HepG2 (cell line): Measurements from ENCODE around the gene AGBL3. TPM values are rescaled to one million over a fixed set of nuclear protein-coding genes. Genes with fewer than 3 reads are reported as not detected.

ENCODE experiments used
- ARID5B ChIP-seq: IDR thresholded peaks from 2 replicates; pipeline ENCODE4 v1.4.0; 2020; ENCODE audit warnings: mild to moderate bottlenecking, missing genetic modification reagents
- ATRX ChIP-seq: sonication (generic); formaldehyde crosslinking; IDR thresholded peaks from 2 replicates; pipeline ENCODE4 v1.4.0; 2020; ENCODE audit warnings: missing genetic modification reagents, borderline replicate concordance
- CEBPG ChIP-seq: IDR thresholded peaks from 2 replicates; pipeline ENCODE4 v1.6.1; 2016
- FOXA3 ChIP-seq: IDR thresholded peaks from 2 replicates; pipeline ENCODE4 v1.6.1; 2016; ENCODE audit warnings: missing genetic modification reagents, missing compliant biosample characterization
- GFI1 ChIP-seq: sonication (generic); formaldehyde crosslinking; IDR thresholded peaks from 2 replicates; pipeline ENCODE4 v1.5.0; 2020; ENCODE audit warnings: missing genetic modification reagents, mild to moderate bottlenecking, borderline replicate concordance
- HOMEZ ChIP-seq: IDR thresholded peaks from 2 replicates; pipeline ENCODE4 v1.6.1; 2016; ENCODE audit warnings: low read depth
- IKZF4 ChIP-seq: sonication (generic); formaldehyde crosslinking; IDR thresholded peaks from 2 replicates; pipeline ENCODE4 v1.5.1; 2020; ENCODE audit warnings: borderline replicate concordance, mild to moderate bottlenecking, low read depth, missing genetic modification reagents; ENCODE audit errors: not compliant biosample characterization
- ISL2 ChIP-seq: sonication (generic); formaldehyde crosslinking; IDR thresholded peaks from 2 replicates; pipeline ENCODE4 v1.5.0; 2020; ENCODE audit warnings: missing genetic modification reagents
- KDM3A ChIP-seq: IDR thresholded peaks from 2 replicates; pipeline ENCODE4 v1.6.1; 2018; ENCODE audit warnings: low read depth, missing compliant biosample characterization
- MED1 ChIP-seq: sonication (generic); formaldehyde crosslinking; IDR thresholded peaks from 2 replicates; pipeline ENCODE4 v1.4.0; 2020; ENCODE audit warnings: missing genetic modification reagents
- NAIF1 ChIP-seq: sonication (generic); formaldehyde crosslinking; IDR thresholded peaks from 2 replicates; pipeline ENCODE4 v1.5.0; 2020; ENCODE audit warnings: mild to moderate bottlenecking, missing genetic modification reagents, borderline replicate concordance
- RXRB ChIP-seq: IDR thresholded peaks from 2 replicates; pipeline ENCODE4 v1.6.1; 2016; ENCODE audit warnings: borderline replicate concordance, missing genetic modification reagents, missing compliant biosample characterization
- SALL1 ChIP-seq: sonication (generic); formaldehyde crosslinking; IDR thresholded peaks from 2 replicates; pipeline ENCODE4 v1.8.0; 2022; ENCODE audit warnings: mild to moderate bottlenecking, missing genetic modification reagents
- TBX3 ChIP-seq: fragments of 450-650 bp; IDR thresholded peaks from 2 replicates; pipeline ENCODE4 v1.6.1; 2017; ENCODE audit warnings: antibody characterized with exemption, mild to moderate bottlenecking, inconsistent platforms, borderline replicate concordance
- THRA ChIP-seq: sonication (generic); formaldehyde crosslinking; IDR thresholded peaks from 2 replicates; pipeline ENCODE4 v1.4.0; 2020; ENCODE audit warnings: missing genetic modification reagents, borderline replicate concordance
- ZNF280D ChIP-seq: sonication (generic); formaldehyde crosslinking; IDR thresholded peaks from 2 replicates; pipeline ENCODE4 v1.5.1; 2020; ENCODE audit warnings: mild to moderate bottlenecking, missing genetic modification reagents
- ZNF562 ChIP-seq: sonication (generic); formaldehyde crosslinking; IDR thresholded peaks from 2 replicates; pipeline ENCODE4 v1.8.0; 2022; ENCODE audit warnings: missing genetic modification reagents, borderline replicate concordance
- polyA plus RNA-seq, 8 experiments: library from polyadenylated mRNA; depleted of rRNA in 3 of 8; stranded (reverse) in 7 of 8; unstranded in 1 of 8; fragments of >200 nt; fragmentation: Illumina TruSeq in 4 of 8; extraction: Trizol in 4 of 8; gene quantifications; 2 replicates each; pipeline versions ENCODE4 v1.2.1 to v1.2.3, GENCODE V29; 2011 to 2016; ENCODE audit warnings: low read depth in 4 of 8, missing spikeins in 1 of 8, mixed read lengths in 1 of 8; ENCODE audit not compliant: insufficient read depth in 1 of 8
- total RNA-seq, 5 experiments: library from RNA; depleted of rRNA; stranded (reverse); fragments of >200 nt; fragmentation: Illumina TruSeq; extraction: Trizol; gene quantifications; 2 replicates each; pipeline ENCODE4 v1.2.3, GENCODE V29; 2016; ENCODE audit warnings: low read depth in 1 of 5

The AGBL3 gene
- total and polyA plus RNA-seq, 2 of the 13 experiments (the other 11 are each of a cell fraction or from before 2014, with no cell fraction given), result 2.2 to 7.2 TPM

GRCh38 chr7:135094472-135095237, 108.3 kb downstream of the AGBL3 start (continued):
- TF ChIP-seq SALL1 (CRISPR knock-in tag), result no peak
- TF ChIP-seq ISL2 (CRISPR knock-in tag), result peak; percentile 81; the same call in 1 of the 2 replicates
- TF ChIP-seq IKZF4, result no peak
- peak; percentile 84 for TF ChIP-seq CEBPG (CRISPR knock-in tag)
- peak; percentile 78 for TF ChIP-seq FOXA3 (CRISPR knock-in tag)
- 0 out of 2 replicates have a peak, but pooled peaks have one; percentile 37 for TF ChIP-seq MED1 (CRISPR knock-in tag)
- no peak for TF ChIP-seq ATRX (CRISPR knock-in tag)
- TF ChIP-seq TBX3, result no peak
- TF ChIP-seq RXRB (CRISPR knock-in tag), result peak; percentile 39; the same call in 1 of the 2 replicates
- 0 out of 2 replicates have a peak, but pooled peaks have one; percentile 40 for TF ChIP-seq ZNF280D
- TF ChIP-seq NAIF1 (CRISPR knock-in tag), result no peak
- no peak for TF ChIP-seq ZNF562 (CRISPR knock-in tag)
- no peak for TF ChIP-seq KDM3A (CRISPR knock-in tag)
- 0 out of 2 replicates have a peak, but pooled peaks have one; percentile 31 for TF ChIP-seq GFI1 (CRISPR knock-in tag)
- TF ChIP-seq HOMEZ, result peak; percentile 45; the same call in 1 of the 2 replicates
- TF ChIP-seq THRA, result no peak; the same call in 1 of the 2 replicates
- TF ChIP-seq ARID5B (CRISPR knock-in tag), result peak; percentile 75
